GM18505 (cell line): ENCODE results near the gene ZSCAN1.

ENCODE experiments used
- ATAC-seq: cut with Tn5 transposase; IDR thresholded peaks from one replicate; pipeline ENCODE4 v1.9.1; 2021; ENCODE audit not compliant: unreplicated experiment
- POLR2A ChIP-seq: IDR thresholded peaks from 4 replicates; pipeline ENCODE4 v1.6.1; 2011; ENCODE audit warnings: borderline replicate concordance; ENCODE audit not compliant: insufficient read depth, insufficient read length; ENCODE audit errors: extremely low read depth

Gene ZSCAN1

GRCh38 chr19:58020129-58020528 is 13.7 kb upstream of the ZSCAN1 start:
- no peak for TF ChIP-seq POLR2A
- no peak for ATAC-seq

- no peak for ATAC-seq
- no peak for TF ChIP-seq POLR2A
These were observed 12.1 kb upstream of the ZSCAN1 start for GRCh38 chr19:58021541-58022282.

- TF ChIP-seq POLR2A, result no peak
- no peak for ATAC-seq
These were observed 11.6 kb upstream of the ZSCAN1 start for GRCh38 chr19:58022283-58022660.

GRCh38 chr19:58024661-58025060 is 9.2 kb upstream of the ZSCAN1 start:
- ATAC-seq, result no peak
- TF ChIP-seq POLR2A, result no peak

- no peak for ATAC-seq
- TF ChIP-seq POLR2A, result no peak
These were observed 610 bp downstream of the ZSCAN1 start for GRCh38 chr19:58034477-58034793.

- no peak for TF ChIP-seq POLR2A
- no peak for ATAC-seq
These were observed 2.0 kb downstream of the ZSCAN1 start for GRCh38 chr19:58035863-58036262.

GRCh38 chr19:58037927-58038687 is 4.3 kb downstream of the ZSCAN1 start:
- ATAC-seq, result no peak
- TF ChIP-seq POLR2A, result no peak

GRCh38 chr19:58038688-58039204 is 4.9 kb downstream of the ZSCAN1 start:
- no peak for TF ChIP-seq POLR2A

GRCh38 chr19:58040751-58041525 is 7.1 kb downstream of the ZSCAN1 start:
- no peak for ATAC-seq
- no peak for TF ChIP-seq POLR2A

More at GRCh38 chr19:58038688-58039204, 4.9 kb downstream of the ZSCAN1 start:
- ATAC-seq, result no peak

GRCh38 chr19:58042495-58043340 is 8.9 kb downstream of the ZSCAN1 start:
- TF ChIP-seq POLR2A, result no peak
- ATAC-seq, result no peak

GRCh38 chr19:58044391-58044790 is 10.6 kb downstream of the ZSCAN1 start:
- ATAC-seq, result no peak
- no peak for TF ChIP-seq POLR2A

- no peak for ATAC-seq
These were observed 11.1 kb downstream of the ZSCAN1 start for GRCh38 chr19:58044886-58045285.

More at GRCh38 chr19:58044886-58045285, 11.1 kb downstream of the ZSCAN1 start:
- TF ChIP-seq POLR2A, result no peak
